NB4 (cell line): Measurements from ENCODE around the gene ADCY6.

Source experiments
- DNase-seq: peaks from one replicate; pipeline ENCODE4 v3.0.0; 2010; ENCODE audit warnings: low read depth
- H3K4me3 ChIP-seq: one replicate; pipeline ENCODE4 v1.5.1; 2011; ENCODE audit warnings: mild to moderate bottlenecking, low read depth, low read length, moderate library complexity
- CTCF ChIP-seq: IDR thresholded peaks from one replicate; pipeline ENCODE4 v1.5.1; 2012; ENCODE audit warnings: low read depth, low read length
- MAX ChIP-seq: IDR thresholded peaks from 2 replicates; pipeline ENCODE4 v1.6.1; 2011; ENCODE audit warnings: low read depth, low read length
- MYC ChIP-seq: IDR thresholded peaks from 2 replicates; pipeline ENCODE4 v1.6.1; 2011; ENCODE audit warnings: low read depth, low read length
- POLR2A ChIP-seq: IDR thresholded peaks from 2 replicates; pipeline ENCODE4 v1.6.1; 2011; ENCODE audit warnings: mild to moderate bottlenecking; ENCODE audit not compliant: insufficient read length; ENCODE audit errors: extremely low read depth

The ADCY6 gene

DNA sequence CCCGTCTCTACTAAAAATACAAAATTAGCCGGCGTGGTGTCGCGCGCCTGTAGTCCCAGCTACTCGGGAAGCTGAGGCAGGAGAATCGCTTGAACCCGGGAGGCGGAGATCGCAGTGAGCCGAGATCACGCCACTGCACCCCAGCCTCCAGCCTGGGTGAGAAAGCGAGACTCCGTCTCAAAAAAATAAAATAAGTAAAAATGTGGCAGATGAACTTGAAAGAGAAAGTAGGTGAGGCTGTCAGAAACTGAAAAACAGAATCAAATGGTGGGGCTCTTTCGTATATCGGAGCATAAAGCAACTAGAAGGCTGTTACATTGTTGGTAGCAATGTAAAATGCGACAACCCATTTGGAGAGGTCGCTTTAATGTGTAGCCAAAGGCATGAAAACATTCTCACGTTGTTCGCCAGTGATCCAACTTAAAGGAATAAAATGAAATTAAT, 71.6 kb downstream of the ADCY6 start:
- TF ChIP-seq CTCF = no peak
- TF ChIP-seq MYC = no peak
- TF ChIP-seq MAX = no peak
- TF ChIP-seq POLR2A = no peak
- peak; percentile 40 for DNase-seq
- peak overlapping the region; percentile 89 for H3K4me3 ChIP-seq

DNA sequence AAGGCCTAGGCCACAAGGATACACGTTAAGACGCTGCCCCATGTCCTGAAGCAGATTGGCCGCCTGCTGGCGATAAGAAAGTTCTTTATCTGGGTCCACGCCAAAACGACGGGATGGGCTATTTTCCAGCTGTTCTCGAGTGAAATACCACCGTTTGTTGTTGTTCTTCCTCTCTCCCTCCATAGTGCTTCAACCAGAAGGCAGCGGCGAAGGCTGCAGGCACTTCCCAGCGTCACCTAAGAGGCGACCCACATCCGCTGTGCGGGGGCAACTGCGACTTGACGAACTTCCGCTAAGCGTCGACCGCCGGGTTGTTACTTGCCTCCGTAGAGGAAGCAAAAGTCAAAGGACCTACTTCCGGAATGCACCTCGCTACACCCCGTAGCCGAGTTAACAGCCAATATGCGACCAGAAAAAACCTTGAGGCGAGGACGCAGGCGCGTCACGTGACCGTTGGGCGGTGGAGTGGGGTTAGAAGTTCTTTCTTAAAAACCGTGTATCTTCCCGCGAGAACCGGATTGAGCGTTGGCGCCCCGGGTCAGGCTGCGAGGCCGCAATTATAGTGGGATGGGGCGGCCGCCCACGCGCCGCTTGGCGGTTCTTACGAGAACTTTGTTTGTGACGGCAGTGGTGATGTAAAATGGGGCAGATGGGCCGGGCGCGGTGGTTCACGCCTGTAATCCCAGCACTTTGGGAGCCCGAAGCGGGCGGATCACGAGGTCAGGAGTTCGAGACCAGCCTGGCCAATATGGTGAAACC, 72.2 kb downstream of the ADCY6 start, which contains the start of gene CCNT1:
TSS of gene CCNT1 (minus strand) at position 215 of the 759 bp plus-strand sequence. CDS start at position 183, 32 bp downstream.
- H3K4me3 ChIP-seq = peak within 1 kb of the TSS; percentile 99
- TF ChIP-seq CTCF (no peak), POLR2A (peak; percentile 68), MAX (peak; percentile 97)
- peak; percentile 100 for DNase-seq
